ENCODE measurements around the gene MAGI1. TPM values are rescaled to one million over a fixed set of nuclear protein-coding genes. Genes with fewer than 3 reads are reported as not detected.

Gene MAGI1
- total RNA-seq, 2 donors from 2014 or later = 38.6 to 45.1 TPM

- Histone ChIP-seq H3K4me1 (ENCODE audit: control insufficient read depth, insufficient read depth, low read length) (peaks cover 8% of the 10 kb centered on the region), H3K27ac (ENCODE audit: low read depth, low read length) (no peak overlapping the region), H3K4me3 (ENCODE audit: low read length) (no peak overlapping the region), H3K9ac (ENCODE audit: extremely low read depth, low read length, poor library complexity, severe bottlenecking) (no peak overlapping the region), H3K27me3 (ENCODE audit: control insufficient read depth, insufficient read depth, low read length, poor library complexity, severe bottlenecking) (no peaks in the 10 kb centered on the region), H3K9me3 (ENCODE audit: control insufficient read depth, low read length) (no peaks in the 10 kb centered on the region), H3K36me3 (ENCODE audit: control insufficient read depth, insufficient read depth, low read length) (no peaks in the 10 kb centered on the region)
- TF ChIP-seq CTCF (conservative IDR thresholded peaks at IDR 0.05) = no peak
- Mint-ChIP-seq H3K9me3 (peaks cover 14% of the 10 kb centered on the region), H3K4me1 (peaks cover 19% of the 10 kb centered on the region), H3K27ac (no peak overlapping the region), H3K4me3 (no peak overlapping the region), H3K36me3 (ENCODE audit: low read depth) (peaks cover 14% of the 10 kb centered on the region), H3K27me3 (ENCODE audit: insufficient read depth) (no peaks in the 10 kb centered on the region)
- WGBS, 2 experiments (ENCODE audit: insufficient coverage in 1 of 2, insufficient read length in 1 of 2) = 90 to 96% methylated on average over 4 to 5 of the region's 5 CpGs
- DNase-seq = no peak
Observed at GRCh38 chr3:65807225-65807624, 231.5 kb downstream of the MAGI1 start.

GRCh38 chr3:65806600-65806999 is 232.1 kb downstream of the MAGI1 start:
- Mint-ChIP-seq H3K27ac (no peak overlapping the region), H3K27me3 (ENCODE audit: insufficient read depth) (no peaks in the 10 kb centered on the region), H3K9me3 (peaks cover 14% of the 10 kb centered on the region), H3K36me3 (ENCODE audit: low read depth) (peaks cover 14% of the 10 kb centered on the region), H3K4me1 (peaks cover 15% of the 10 kb centered on the region), H3K4me3 (no peak overlapping the region)
- no peak for DNase-seq
- TF ChIP-seq CTCF (conservative IDR thresholded peaks at IDR 0.05) = no peak
- H3K4me1 ChIP-seq (ENCODE audit: control insufficient read depth, insufficient read depth, low read length) = peaks cover 8% of the 10 kb centered on the region
- no CpG with 5 or more reads among the region's 1 CpG for WGBS, 2 experiments (ENCODE audit: insufficient coverage in 1 of 2, insufficient read length in 1 of 2)
- H3K9me3 ChIP-seq (ENCODE audit: control insufficient read depth, low read length) = no peaks in the 10 kb centered on the region
- no peaks in the 10 kb centered on the region for H3K27me3 ChIP-seq (ENCODE audit: control insufficient read depth, insufficient read depth, low read length, poor library complexity, severe bottlenecking)
- H3K9ac ChIP-seq (ENCODE audit: extremely low read depth, low read length, poor library complexity, severe bottlenecking) = no peak overlapping the region
- no peak overlapping the region for H3K27ac ChIP-seq (ENCODE audit: low read depth, low read length)
- H3K36me3 ChIP-seq (ENCODE audit: control insufficient read depth, insufficient read depth, low read length) = no peaks in the 10 kb centered on the region
- H3K4me3 ChIP-seq (ENCODE audit: low read length) = no peak overlapping the region

- H3K27ac ChIP-seq (ENCODE audit: low read depth, low read length) = no peak overlapping the region
- no peak overlapping the region for H3K4me3 ChIP-seq (ENCODE audit: low read length)
- no peak for DNase-seq
- no peak for TF ChIP-seq CTCF (conservative IDR thresholded peaks at IDR 0.05)
- H3K9ac ChIP-seq (ENCODE audit: extremely low read depth, low read length, poor library complexity, severe bottlenecking) = no peak overlapping the region
- peaks cover 6% of the 10 kb centered on the region for H3K4me1 ChIP-seq (ENCODE audit: control insufficient read depth, insufficient read depth, low read length)
- H3K4me1 Mint-ChIP-seq = peaks cover 17% of the 10 kb centered on the region
- H3K9me3 ChIP-seq (ENCODE audit: control insufficient read depth, low read length) = no peaks in the 10 kb centered on the region
- 88 to 93% methylated on average over 3 to 4 of the region's 4 CpGs for WGBS, 2 experiments (ENCODE audit: insufficient coverage in 1 of 2, insufficient read length in 1 of 2)
- H3K36me3 Mint-ChIP-seq (ENCODE audit: low read depth) = no peaks in the 10 kb centered on the region
- H3K36me3 ChIP-seq (ENCODE audit: control insufficient read depth, insufficient read depth, low read length) = no peaks in the 10 kb centered on the region
- no peak overlapping the region for H3K27ac Mint-ChIP-seq
- H3K9me3 Mint-ChIP-seq = no peaks in the 10 kb centered on the region
- no peaks in the 10 kb centered on the region for H3K27me3 Mint-ChIP-seq (ENCODE audit: insufficient read depth)
- H3K4me3 Mint-ChIP-seq = no peak overlapping the region
- H3K27me3 ChIP-seq (ENCODE audit: control insufficient read depth, insufficient read depth, low read length, poor library complexity, severe bottlenecking) = no peaks in the 10 kb centered on the region
Observed at GRCh38 chr3:65796676-65797075, 242.0 kb downstream of the MAGI1 start.
